H1 (cell line): ENCODE data around the gene CLCN5. TPM values are rescaled to one million over a fixed set of nuclear protein-coding genes. Genes with fewer than 3 reads are reported as not detected.

Source experiments
- CTCF ChIA-PET: fragments of 300-600 bp; sonication (Branson Sonifier 250); formaldehyde crosslinking; loops from one replicate; lab custom pipeline; 2021; ENCODE audit not compliant: partially characterized antibody; lab: Charles Lee
- POLR2A ChIA-PET: fragments of 300-600 bp; sonication (Branson Sonifier 250); formaldehyde crosslinking; loops from one replicate; lab custom pipeline; 2021; ENCODE audit warnings: inconsistent platforms; ENCODE audit not compliant: partially characterized antibody; lab: Charles Lee
- DNase-seq, 2 experiments: peaks; one replicate each; pipeline versions ENCODE4 v3.0.0 to v3.0.0-alpha.2; 2010 to 2022; ENCODE audit warnings: low spot score in 2 of 2, low read depth in 1 of 2, mixed read lengths in 1 of 2
- FAIRE-seq: peaks from 2 replicates; lab custom pipeline; 2011; peaks lifted over from hg19 to GRCh38; lab: Jason Lieb, UNC
- H2AFZ ChIP-seq: 2 replicates; pipeline ENCODE4 v1.8.1; 2012; ENCODE audit warnings: low read length, inconsistent platforms
- H2AK5ac ChIP-seq: 2 replicates; pipeline ENCODE4 v1.6.1; 2013; ENCODE audit warnings: low read depth, low read length
- H2BK120ac ChIP-seq: replicated peaks from 2 replicates; pipeline ENCODE3; 2013; ENCODE audit warnings: low read depth, low read length, inconsistent platforms
- H2BK12ac ChIP-seq: 2 replicates; pipeline ENCODE4 v1.6.1; 2013; ENCODE audit warnings: low read depth, low read length
- H2BK15ac ChIP-seq: 2 replicates; pipeline ENCODE4 v1.6.1; 2013; ENCODE audit warnings: low read length
- H2BK20ac ChIP-seq: 2 replicates; pipeline ENCODE4 v1.6.1; 2013; ENCODE audit warnings: low read length
- H2BK5ac ChIP-seq: 2 replicates; pipeline ENCODE4 v1.6.1; 2013; ENCODE audit warnings: low read depth, low read length
- H3K14ac ChIP-seq: 2 replicates; pipeline ENCODE4 v1.6.1; 2013; ENCODE audit warnings: inconsistent platforms; ENCODE audit not compliant: insufficient read length
- H3K18ac ChIP-seq: 2 replicates; pipeline ENCODE4 v1.6.1; 2013; ENCODE audit warnings: low read length; ENCODE audit errors: extremely low read depth
- H3K23ac ChIP-seq: 2 replicates; pipeline ENCODE4 v1.6.1; 2013; ENCODE audit warnings: inconsistent platforms; ENCODE audit not compliant: insufficient read length
- H3K23me2 ChIP-seq: 2 replicates; pipeline ENCODE4 v1.6.1; 2013; ENCODE audit warnings: low read depth, low read length
- H3K27ac ChIP-seq: 2 replicates; pipeline ENCODE4 v1.6.1; 2011; ENCODE audit warnings: low read depth, low read length, inconsistent platforms
- H3K27me3 ChIP-seq, 4 experiments: replicated peaks in 1 of 4; 1 replicate in 1 of 4; 2 replicates in 3 of 4; pipeline versions ENCODE4 v1.6.1 to v1.8.1; 2011 to 2013; ENCODE audit warnings: low read length in 3 of 4, mild to moderate bottlenecking in 3 of 4, inconsistent platforms in 2 of 4, mixed read lengths in 2 of 4, moderate library complexity in 1 of 4; ENCODE audit not compliant: control insufficient read depth in 3 of 4, insufficient read depth in 3 of 4; ENCODE audit errors: extremely low read depth in 1 of 4
- H3K36me3 ChIP-seq, 4 experiments: 2 replicates each; pipeline versions ENCODE4 v1.6.1 to v1.8.1; 2011 to 2013; ENCODE audit warnings: mild to moderate bottlenecking in 4 of 4, low read length in 3 of 4, moderate library complexity in 2 of 4, control low read depth in 1 of 4, inconsistent platforms in 1 of 4; ENCODE audit not compliant: insufficient read depth in 4 of 4, control insufficient read depth in 2 of 4
- H3K4ac ChIP-seq: replicated peaks from 2 replicates; pipeline ENCODE3; 2013; ENCODE audit warnings: low read length, low read depth, mixed read lengths, inconsistent platforms; ENCODE audit not compliant: insufficient read length
- H3K4me1 ChIP-seq, 4 experiments: replicated peaks in 1 of 4; 1 replicate in 1 of 4; 2 replicates in 3 of 4; pipeline versions ENCODE4 v1.6.1 to v1.8.1; 2011 to 2013; ENCODE audit warnings: low read length in 3 of 4, inconsistent platforms in 2 of 4, mixed read lengths in 1 of 4; ENCODE audit not compliant: insufficient read depth in 4 of 4, control insufficient read depth in 3 of 4
- H3K4me2 ChIP-seq, 2 experiments: 2 replicates each; pipeline versions ENCODE4 v1.6.1 to v1.8.1; 2011 to 2013; ENCODE audit warnings: low read depth in 2 of 2, low read length in 2 of 2, control low read depth in 1 of 2, inconsistent platforms in 1 of 2, mild to moderate bottlenecking in 1 of 2; ENCODE audit not compliant: insufficient read depth in 1 of 2
- H3K4me3 ChIP-seq, 4 experiments: fragments of 200-600, 300-600 bp in 1 of 4; sonication (generic), shearing (Covaris generic), sonication (Bioruptor Twin) in 1 of 4; 2 replicates each; pipeline versions ENCODE4 v1.5.1 to v1.8.1; 2011 to 2016; ENCODE audit warnings: low read length in 4 of 4, low read depth in 3 of 4, control low read depth in 2 of 4, inconsistent platforms in 2 of 4, mild to moderate bottlenecking in 2 of 4, mixed read lengths in 1 of 4, moderate library complexity in 1 of 4; ENCODE audit not compliant: insufficient read depth in 2 of 4; ENCODE audit errors: extremely low read depth in 1 of 4
- H3K56ac ChIP-seq: replicated peaks from 2 replicates; pipeline ENCODE3; 2013; ENCODE audit warnings: low read depth, mild to moderate bottlenecking, mixed read lengths, low read length, inconsistent platforms; ENCODE audit not compliant: insufficient read length
- H3K79me1 ChIP-seq: 2 replicates; pipeline ENCODE4 v1.6.1; 2013; ENCODE audit warnings: low read depth, low read length, control low read depth
- H3K79me2 ChIP-seq, 2 experiments: 2 replicates each; pipeline versions ENCODE4 v1.6.1 to v1.8.1; 2012 to 2013; ENCODE audit warnings: low read length in 2 of 2, mild to moderate bottlenecking in 2 of 2, inconsistent platforms in 1 of 2; ENCODE audit not compliant: insufficient read depth in 2 of 2, control insufficient read depth in 1 of 2
- H3K9ac ChIP-seq, 4 experiments: replicated peaks in 1 of 4; 1 replicate in 1 of 4; 2 replicates in 3 of 4; pipeline versions ENCODE4 v1.6.1 to v1.8.1; 2011 to 2013; ENCODE audit warnings: low read depth in 3 of 4, low read length in 3 of 4, control low read depth in 2 of 4, mild to moderate bottlenecking in 2 of 4, moderate library complexity in 2 of 4, inconsistent platforms in 1 of 4; ENCODE audit errors: extremely low read depth in 1 of 4
- H3K9me3 ChIP-seq, 2 experiments: 2 replicates each; pipeline versions ENCODE4 v1.6.1 to v1.8.1; 2012 to 2013; ENCODE audit warnings: mild to moderate bottlenecking in 2 of 2, moderate library complexity in 2 of 2, control low read depth in 1 of 2, inconsistent platforms in 1 of 2, low read depth in 1 of 2, low read length in 1 of 2, mixed read lengths in 1 of 2; ENCODE audit not compliant: insufficient read depth in 2 of 2
- H4K20me1 ChIP-seq, 2 experiments: replicated peaks in 1 of 2; 2 replicates each; pipeline versions ENCODE3 to v1.8.1; 2011 to 2013; ENCODE audit warnings: inconsistent platforms in 2 of 2, low read length in 2 of 2, mild to moderate bottlenecking in 1 of 2; ENCODE audit not compliant: insufficient read depth in 2 of 2, control insufficient read depth in 1 of 2
- H4K5ac ChIP-seq: 2 replicates; pipeline ENCODE4 v1.6.1; 2013; ENCODE audit warnings: low read length, low read depth, mixed read lengths, inconsistent platforms; ENCODE audit not compliant: insufficient read length
- H4K8ac ChIP-seq: 2 replicates; pipeline ENCODE4 v1.8.0; 2013; ENCODE audit warnings: mild to moderate bottlenecking, moderate library complexity, low read length, inconsistent platforms; ENCODE audit not compliant: insufficient read depth; ENCODE audit errors: extremely low read depth
- H4K91ac ChIP-seq: replicated peaks from 2 replicates; pipeline ENCODE3; 2013; ENCODE audit warnings: low read length, mixed read lengths, inconsistent platforms; ENCODE audit not compliant: insufficient read length
- ASH2L ChIP-seq: fragments of 200-600, 300-600 bp; sonication (generic); IDR thresholded peaks from one replicate; pipeline ENCODE4 v1.7.1; 2017; ENCODE audit warnings: low read length
- BACH1 ChIP-seq: IDR thresholded peaks from 2 replicates; pipeline ENCODE4 v1.6.1; 2012; ENCODE audit warnings: low read length, improper control_type of control experiment
- CEBPB ChIP-seq: IDR thresholded peaks from 2 replicates; pipeline ENCODE4 v1.6.1; 2012; ENCODE audit warnings: low read depth, low read length
- CHD1 ChIP-seq: IDR thresholded peaks from 2 replicates; pipeline ENCODE4 v1.6.1; 2012; ENCODE audit warnings: low read depth, low read length, improper control_type of control experiment
- HDAC2 ChIP-seq, 2 experiments: fragments of 300-600 bp in 1 of 2; sonication (generic) in 1 of 2; IDR thresholded peaks; 2 replicates each; pipeline ENCODE4 v1.6.1; 2011 to 2012; ENCODE audit warnings: low read depth in 2 of 2, low read length in 2 of 2, mild to moderate bottlenecking in 2 of 2, moderate library complexity in 2 of 2, borderline replicate concordance in 1 of 2, inconsistent platforms in 1 of 2
- JUND ChIP-seq: IDR thresholded peaks from 2 replicates; pipeline ENCODE4 v1.6.1; 2011; ENCODE audit warnings: mild to moderate bottlenecking, improper control_type of control experiment, low read length
- KDM4A ChIP-seq: IDR thresholded peaks from one replicate; pipeline ENCODE4 v1.7.1; 2012; ENCODE audit warnings: low read depth, mild to moderate bottlenecking, moderate library complexity, low read length, inconsistent platforms; ENCODE audit not compliant: severe bottlenecking
- NANOG ChIP-seq: IDR thresholded peaks from 2 replicates; pipeline ENCODE4 v1.6.1; 2011; ENCODE audit warnings: low read length, low read depth, mild to moderate bottlenecking, inconsistent platforms; ENCODE audit not compliant: insufficient read depth, poor library complexity, severe bottlenecking
- PHF8 ChIP-seq: fragments of 200-600 bp; sonication (generic); conservative IDR thresholded peaks from 2 replicates; pipeline ENCODE4 v1.7.1; 2012; ENCODE audit warnings: low read depth, mild to moderate bottlenecking, inconsistent platforms, low read length, moderate library complexity
- SAP30 ChIP-seq: fragments of 300-600 bp; sonication (generic); IDR thresholded peaks from 2 replicates; pipeline ENCODE4 v1.7.1; 2012; ENCODE audit warnings: low read length, moderate library complexity, mild to moderate bottlenecking, inconsistent platforms; ENCODE audit not compliant: insufficient read depth, insufficient replicate concordance
- SIN3A ChIP-seq, 2 experiments: IDR thresholded peaks in 1 of 2; conservative IDR thresholded peaks in 1 of 2; 2 replicates each; pipeline ENCODE4 v1.6.1; 2011 to 2012; ENCODE audit warnings: low read length in 2 of 2, improper control_type of control experiment in 1 of 2, low read depth in 1 of 2, mild to moderate bottlenecking in 1 of 2
- SP4 ChIP-seq: IDR thresholded peaks from 2 replicates; pipeline ENCODE4 v1.6.1; 2012; ENCODE audit warnings: low read length, inconsistent platforms
- TBP ChIP-seq: IDR thresholded peaks from 2 replicates; pipeline ENCODE4 v1.6.1; 2011; ENCODE audit warnings: low read depth, low read length, improper control_type of control experiment
- WGBS, 2 experiments: shearing (Covaris generic) in 1 of 2; methylation state at CpG; one replicate each; pipeline versions ENCODE4 v1.1.6 to v1.1.7; 2013 to 2015; ENCODE audit warnings: low lambda C conversion rate in 2 of 2, mixed read lengths in 2 of 2, inconsistent platforms in 1 of 2, low coverage in 1 of 2, missing lambda C conversion rate in 1 of 2; ENCODE audit not compliant: insufficient replicate concordance in 2 of 2, insufficient coverage in 1 of 2, insufficient read length in 1 of 2; ENCODE audit errors: extremely low coverage in 1 of 2, missing lambda C conversion rate in 1 of 2; 5-methylcytosine and 5-hydroxymethylcytosine counted together
- polyA plus RNA-seq, 7 experiments: library from polyadenylated mRNA; depleted of rRNA in 3 of 7; stranded (reverse) in 5 of 7; unstranded in 2 of 7; fragments of >200 nt in 5 of 7; fragments of 200-250 nt in 2 of 7; gene quantifications; 1 replicate in 5 of 7; 2 replicates in 1 of 7; 4 replicates in 1 of 7; pipeline versions ENCODE4 v1.2.1 to v1.2.3, GENCODE V29; 2011 to 2013; ENCODE audit warnings: missing spikeins in 2 of 7, mixed read lengths in 2 of 7
- total RNA-seq: library from RNA; stranded (reverse); fragmentation: NEBNext Ultra II Directional; extraction: Animal tissue kit (Norgen Biotek cat#: 25700); gene quantifications from 2 replicates; pipeline ENCODE4 v1.2.1, GENCODE V29; 2021

Gene CLCN5
- total and polyA plus RNA-seq, 2 of the 8 experiments (the other 6 are each of a cell fraction or from before 2014, with no cell fraction given): 4.2 to 9.7 TPM

DNA sequence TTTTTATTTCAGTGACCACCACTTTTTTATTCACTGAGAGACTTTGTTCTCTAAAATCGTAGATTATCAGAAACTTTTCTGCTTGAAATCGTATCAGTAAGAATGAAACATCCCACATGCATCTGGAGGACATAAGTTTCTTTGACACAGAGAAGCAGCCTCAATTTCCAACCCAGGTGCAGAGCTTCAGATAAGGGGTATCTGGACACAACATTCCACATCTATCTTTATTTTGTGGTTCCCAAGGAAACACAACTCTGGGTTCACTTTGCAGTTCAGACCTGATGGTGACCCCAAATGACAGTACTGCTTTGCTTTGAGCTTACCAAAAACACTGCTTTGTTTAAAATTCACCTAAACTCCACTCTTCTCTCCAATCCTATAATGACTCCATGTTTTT lies 1.3 kb upstream of the CLCN5 start:
- no peak for DNase-seq
- Histone ChIP-seq H3K9me3 (no peaks in the 10 kb centered on the region), H3K79me1 (no peaks in the 10 kb centered on the region), H3K18ac (no peak overlapping the region), H3K4me3 (no peak overlapping the region), H4K8ac (no peak overlapping the region), H3K23me2 (no peaks in the 10 kb centered on the region; the same call in 1 of the 2 replicates), H2BK120ac (no peak overlapping the region), H3K4me1 (peaks cover 0 to 5% (median 0%) of the 10 kb centered on the region in 4 experiments; a peak in 3 of 7 replicates), H3K79me2 (no peaks in the 10 kb centered on the region), H3K14ac (no peak overlapping the region), H2AFZ (no peak overlapping the region), H2AK5ac (no peak overlapping the region), H3K9ac (no peak overlapping the region), H4K5ac (no peak overlapping the region), H2BK15ac (no peak overlapping the region), H4K20me1 (no peaks in the 10 kb centered on the region), H3K23ac (no peak overlapping the region), H2BK20ac (no peak overlapping the region), H3K4me2 (no peak overlapping the region), H2BK12ac (no peak overlapping the region), H4K91ac (no peak overlapping the region), H3K56ac (no peak overlapping the region), H2BK5ac (no peak overlapping the region), H3K27ac (no peak overlapping the region), H3K4ac (no peak overlapping the region), H3K36me3 (no peaks in the 10 kb centered on the region; a peak in 1 of 8 replicates), H3K27me3 (peaks cover 0 to 5% (median 3%) of the 10 kb centered on the region in 4 experiments; a peak in 2 of 7 replicates)
- 100% methylated on average over 2 of the region's 2 CpGs; no CpG with 5 or more reads in 1 of the 2 experiments for WGBS, 2 experiments
- ChIA-PET POLR2A (no interaction called here), CTCF (interaction anchor here (0.8 to 2.9 kb wide), 6 partner anchors 9 to 178 kb away, joined by 3 to 9 read pairs (median 4); partner anchors contain the start of gene USP27X)
- no peak for FAIRE-seq
- no peak for TF ChIP-seq BACH1
- TF ChIP-seq JUND: no peak
- no peak for TF ChIP-seq NANOG
- no peak for TF ChIP-seq SAP30
- TF ChIP-seq HDAC2 (IDR thresholded peaks at IDR 0.05; ENCODE audit: borderline replicate concordance in 1 of 2, low read depth in 2 of 2, low read length in 2 of 2): no peak
- no peak for TF ChIP-seq CEBPB
- no peak for TF ChIP-seq CHD1
- no peak for TF ChIP-seq TBP
- no peak for TF ChIP-seq SP4
- TF ChIP-seq KDM4A: no peak
- TF ChIP-seq SIN3A (conservative IDR thresholded peaks at IDR 0.05 in 1 of 2, IDR thresholded peaks at IDR 0.05 in 1 of 2; ENCODE audit: low read depth in 1 of 2, low read length in 2 of 2): no peak
- no peak for TF ChIP-seq PHF8
- TF ChIP-seq ASH2L: no peak
